Esophagus squamous epithelium (tissue), 4 donors: ENCODE results near the gene AFF3.

ENCODE experiments used
- POLR2A ChIP-seq, 4 donors: fragments of 450-650 bp; IDR thresholded peaks; one replicate each; pipeline ENCODE4 v1.6.1; 2017; ENCODE audit warnings: antibody characterized with exemption in 4 of 4, mild to moderate bottlenecking in 4 of 4, moderate library complexity in 3 of 4
- TF ChIP-seq, protein P1 (sequence below), 6 experiments: fragments of 450-650 bp in 4 of 6; fragments of 200-600 bp in 2 of 6; sonication (generic) in 2 of 6; IDR thresholded peaks; one replicate each; pipeline ENCODE4 v1.5.1; 2016 to 2019; ENCODE audit warnings: antibody characterized with exemption in 6 of 6, mild to moderate bottlenecking in 4 of 6, moderate library complexity in 4 of 6

DNA sequence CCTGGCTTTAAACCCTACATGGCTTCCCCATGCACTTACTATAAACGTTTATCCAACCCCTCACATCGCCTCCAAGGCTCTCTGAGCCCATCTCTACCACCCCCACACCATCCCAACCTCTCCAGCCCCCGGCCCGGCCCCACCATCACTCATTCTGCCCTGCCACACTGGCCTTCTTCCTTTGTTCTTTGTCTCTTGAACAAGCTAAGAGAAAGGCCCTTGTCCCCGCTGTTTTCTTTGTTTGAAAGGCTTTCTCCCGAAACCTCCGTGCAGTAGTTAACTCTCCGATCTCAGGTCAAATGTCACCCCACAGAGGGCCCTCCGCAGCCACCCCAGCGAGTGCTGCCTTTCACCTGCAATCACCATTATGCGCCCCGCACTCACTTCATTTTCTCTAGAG is 100.4 kb downstream of the AFF3 start:
- TF ChIP-seq, protein P1, sequence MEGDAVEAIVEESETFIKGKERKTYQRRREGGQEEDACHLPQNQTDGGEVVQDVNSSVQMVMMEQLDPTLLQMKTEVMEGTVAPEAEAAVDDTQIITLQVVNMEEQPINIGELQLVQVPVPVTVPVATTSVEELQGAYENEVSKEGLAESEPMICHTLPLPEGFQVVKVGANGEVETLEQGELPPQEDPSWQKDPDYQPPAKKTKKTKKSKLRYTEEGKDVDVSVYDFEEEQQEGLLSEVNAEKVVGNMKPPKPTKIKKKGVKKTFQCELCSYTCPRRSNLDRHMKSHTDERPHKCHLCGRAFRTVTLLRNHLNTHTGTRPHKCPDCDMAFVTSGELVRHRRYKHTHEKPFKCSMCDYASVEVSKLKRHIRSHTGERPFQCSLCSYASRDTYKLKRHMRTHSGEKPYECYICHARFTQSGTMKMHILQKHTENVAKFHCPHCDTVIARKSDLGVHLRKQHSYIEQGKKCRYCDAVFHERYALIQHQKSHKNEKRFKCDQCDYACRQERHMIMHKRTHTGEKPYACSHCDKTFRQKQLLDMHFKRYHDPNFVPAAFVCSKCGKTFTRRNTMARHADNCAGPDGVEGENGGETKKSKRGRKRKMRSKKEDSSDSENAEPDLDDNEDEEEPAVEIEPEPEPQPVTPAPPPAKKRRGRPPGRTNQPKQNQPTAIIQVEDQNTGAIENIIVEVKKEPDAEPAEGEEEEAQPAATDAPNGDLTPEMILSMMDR (IDR thresholded peaks at IDR 0.05), result no peak
- no peak for TF ChIP-seq POLR2A (IDR thresholded peaks at IDR 0.05)
